RWPE1 (cell line): ENCODE data around the gene TADA3.
A peak's percentile ranks its signal among the peaks of the same experiment; 100 is the strongest.

Experiments used
- CTCF ChIA-PET: fragments of 350-600 bp; sonication (Branson Sonifier 250); formaldehyde crosslinking; extraction: SDS; loops from one replicate; lab custom pipeline; 2021; lab: Yijun Ruan, JAX
- POLR2A ChIA-PET: fragments of 400-600 bp; formaldehyde crosslinking; extraction: SDS; loops from one replicate; lab custom pipeline; 2020; ENCODE audit warnings: antibody characterized with exemption; ENCODE audit not compliant: low non-redundant PET; lab: Yijun Ruan, JAX
- DNase-seq: peaks from one replicate; pipeline ENCODE4 v3.0.0; 2012; ENCODE audit warnings: low spot score
- H3K27ac ChIP-seq: fragments of 450-650 bp; 2 replicates; pipeline ENCODE4 v1.5.1; 2017
- TF ChIP-seq, protein P1 (sequence below): fragments of 450-650 bp; conservative IDR thresholded peaks from 2 replicates; pipeline ENCODE4 v1.5.1; 2017; ENCODE audit warnings: low read depth, mild to moderate bottlenecking

TADA3 gene

DNA sequence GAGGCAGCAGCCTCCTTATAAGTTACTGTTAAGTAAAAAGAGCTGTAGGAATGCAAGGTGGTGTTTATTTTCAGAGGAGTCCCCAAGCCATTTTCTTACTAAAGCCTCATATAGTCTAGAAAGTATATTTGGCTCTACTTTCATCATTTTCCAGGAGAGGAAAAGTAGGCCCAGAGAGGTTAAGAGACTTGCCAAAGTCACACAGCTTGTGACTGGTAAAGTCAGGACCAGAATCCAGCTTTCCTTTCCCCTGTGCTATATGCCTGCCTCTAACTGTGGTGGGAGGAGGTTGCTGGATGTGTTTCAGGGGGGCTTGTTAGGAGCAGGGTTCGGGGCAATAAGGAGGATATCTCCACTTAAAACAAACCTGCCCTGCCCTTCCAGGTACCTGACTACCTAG lies 49.7 kb downstream of the TADA3 start:
- TF ChIP-seq, protein P1, sequence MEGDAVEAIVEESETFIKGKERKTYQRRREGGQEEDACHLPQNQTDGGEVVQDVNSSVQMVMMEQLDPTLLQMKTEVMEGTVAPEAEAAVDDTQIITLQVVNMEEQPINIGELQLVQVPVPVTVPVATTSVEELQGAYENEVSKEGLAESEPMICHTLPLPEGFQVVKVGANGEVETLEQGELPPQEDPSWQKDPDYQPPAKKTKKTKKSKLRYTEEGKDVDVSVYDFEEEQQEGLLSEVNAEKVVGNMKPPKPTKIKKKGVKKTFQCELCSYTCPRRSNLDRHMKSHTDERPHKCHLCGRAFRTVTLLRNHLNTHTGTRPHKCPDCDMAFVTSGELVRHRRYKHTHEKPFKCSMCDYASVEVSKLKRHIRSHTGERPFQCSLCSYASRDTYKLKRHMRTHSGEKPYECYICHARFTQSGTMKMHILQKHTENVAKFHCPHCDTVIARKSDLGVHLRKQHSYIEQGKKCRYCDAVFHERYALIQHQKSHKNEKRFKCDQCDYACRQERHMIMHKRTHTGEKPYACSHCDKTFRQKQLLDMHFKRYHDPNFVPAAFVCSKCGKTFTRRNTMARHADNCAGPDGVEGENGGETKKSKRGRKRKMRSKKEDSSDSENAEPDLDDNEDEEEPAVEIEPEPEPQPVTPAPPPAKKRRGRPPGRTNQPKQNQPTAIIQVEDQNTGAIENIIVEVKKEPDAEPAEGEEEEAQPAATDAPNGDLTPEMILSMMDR: no peak
- ChIA-PET CTCF (no interaction called here), POLR2A (no interaction called here)
- DNase-seq: no peak
- H3K27ac ChIP-seq: no peak overlapping the region

DNA sequence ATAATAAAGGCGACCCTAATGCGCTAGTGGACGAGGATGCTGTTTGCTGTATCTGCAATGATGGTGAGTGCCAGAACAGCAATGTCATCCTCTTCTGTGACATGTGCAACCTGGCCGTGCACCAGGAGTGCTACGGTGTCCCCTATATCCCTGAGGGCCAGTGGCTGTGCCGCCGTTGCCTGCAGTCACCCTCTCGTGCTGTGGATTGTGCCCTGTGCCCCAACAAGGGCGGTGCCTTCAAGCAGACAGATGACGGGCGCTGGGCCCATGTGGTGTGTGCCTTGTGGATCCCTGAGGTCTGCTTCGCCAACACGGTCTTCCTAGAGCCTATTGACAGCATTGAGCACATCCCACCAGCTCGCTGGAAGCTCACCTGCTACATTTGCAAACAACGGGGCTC lies 53.1 kb downstream of the TADA3 start:
- no peak overlapping the region for H3K27ac ChIP-seq
- TF ChIP-seq, protein P1: no peak
- CTCF ChIA-PET: no interaction called here
- DNase-seq: no peak
- POLR2A ChIA-PET: no interaction called here

DNA sequence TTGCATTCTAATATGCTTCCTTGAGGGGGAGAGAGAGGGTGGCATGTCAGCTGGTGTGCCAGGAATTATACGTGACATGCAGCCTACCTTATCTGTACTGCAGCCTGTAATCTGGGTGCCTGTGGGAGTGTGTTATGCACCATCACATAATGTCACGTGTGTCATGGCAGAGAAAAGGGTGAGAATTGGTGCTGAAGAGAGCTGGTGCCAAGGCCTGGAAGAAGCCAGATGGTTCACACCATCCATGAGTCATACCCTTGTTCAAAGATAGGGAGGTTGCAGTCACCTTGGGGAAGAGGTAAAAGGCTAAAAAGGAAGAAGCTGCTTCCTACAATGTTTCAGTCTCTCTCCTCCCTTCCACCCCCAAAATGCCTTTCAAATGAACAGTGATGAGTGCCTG lies 55.4 kb downstream of the TADA3 start:
- TF ChIP-seq, protein P1: no peak
- H3K27ac ChIP-seq: no peak overlapping the region
- no peak for DNase-seq
- CTCF ChIA-PET: no interaction called here
- POLR2A ChIA-PET: no interaction called here

DNA sequence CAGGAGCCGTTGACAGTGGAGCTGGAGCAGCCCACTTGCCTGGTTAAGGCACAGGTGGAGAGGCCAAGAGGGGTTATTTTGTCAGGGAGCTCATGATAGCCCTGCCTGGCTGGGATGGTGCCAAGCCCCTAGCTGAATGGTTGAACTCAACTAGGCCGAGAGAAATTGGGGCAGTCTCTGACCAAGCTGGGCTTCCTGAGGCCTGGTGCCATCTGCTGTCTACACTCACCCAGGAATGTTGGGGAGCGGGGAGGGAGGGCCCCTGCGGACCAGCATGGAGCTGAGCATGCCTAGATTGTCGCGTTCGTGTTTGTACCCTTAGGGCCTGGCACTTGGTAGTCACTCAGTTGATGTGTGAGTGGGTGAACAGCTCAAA lies 59.5 kb downstream of the TADA3 start:
- peak overlapping the region; percentile 97 for H3K27ac ChIP-seq
- peak; percentile 21 for DNase-seq
- TF ChIP-seq, protein P1: no peak
- ChIA-PET CTCF (interaction anchor here (0.6 to 1.4 kb wide), 3 partner anchors 17 to 74 kb away, joined by 3 to 6 read pairs (median 5); no protein-coding TSS in a partner anchor), POLR2A (interaction anchor here (0.6 kb wide), 1 partner anchor 42 kb away, joined by 4 read pairs; no protein-coding TSS in a partner anchor)

DNA sequence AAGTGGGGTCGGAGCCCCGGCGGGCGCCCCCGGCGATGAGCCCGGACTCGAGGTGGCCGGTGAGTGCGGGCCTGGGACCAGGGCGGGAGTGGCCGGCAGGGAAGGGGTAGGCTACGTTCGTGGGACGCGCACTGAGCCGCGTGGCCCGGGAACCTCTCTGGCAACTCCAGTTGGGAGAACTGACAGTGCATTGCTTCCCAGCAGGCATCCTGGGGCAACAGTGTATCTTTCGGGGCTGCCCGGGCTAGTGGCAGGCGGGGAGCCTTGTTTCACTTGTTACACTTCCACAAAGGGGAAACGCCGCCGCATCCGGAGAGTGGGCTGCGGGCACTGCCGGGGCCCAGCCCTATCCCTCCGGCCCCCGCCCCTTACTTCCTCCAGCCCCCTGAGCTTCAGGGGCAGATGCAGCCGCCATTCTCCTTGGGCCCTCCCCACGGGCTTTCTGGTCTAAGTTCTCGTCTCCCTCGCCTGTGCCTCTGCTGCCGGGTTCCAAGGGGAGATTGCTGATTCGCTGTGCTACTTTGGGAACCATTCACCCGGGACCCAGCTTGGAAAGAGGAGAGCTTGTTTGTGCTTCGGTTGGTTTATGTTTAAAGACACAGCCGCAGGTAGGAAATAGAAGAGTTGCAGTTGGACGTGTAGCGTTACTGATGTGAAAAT lies 60.1 kb downstream of the TADA3 start:
- ChIA-PET POLR2A (interaction anchor here (0.6 kb wide), 1 partner anchor 41 kb away, joined by 4 read pairs; no protein-coding TSS in a partner anchor), CTCF (interaction anchor here (1.2 to 1.4 kb wide), 2 partner anchors 16 to 17 kb away, joined by 5 to 6 read pairs; no protein-coding TSS in a partner anchor)
- H3K27ac ChIP-seq: peak overlapping the region; percentile 97
- DNase-seq: peak; percentile 20
- TF ChIP-seq, protein P1: no peak

DNA sequence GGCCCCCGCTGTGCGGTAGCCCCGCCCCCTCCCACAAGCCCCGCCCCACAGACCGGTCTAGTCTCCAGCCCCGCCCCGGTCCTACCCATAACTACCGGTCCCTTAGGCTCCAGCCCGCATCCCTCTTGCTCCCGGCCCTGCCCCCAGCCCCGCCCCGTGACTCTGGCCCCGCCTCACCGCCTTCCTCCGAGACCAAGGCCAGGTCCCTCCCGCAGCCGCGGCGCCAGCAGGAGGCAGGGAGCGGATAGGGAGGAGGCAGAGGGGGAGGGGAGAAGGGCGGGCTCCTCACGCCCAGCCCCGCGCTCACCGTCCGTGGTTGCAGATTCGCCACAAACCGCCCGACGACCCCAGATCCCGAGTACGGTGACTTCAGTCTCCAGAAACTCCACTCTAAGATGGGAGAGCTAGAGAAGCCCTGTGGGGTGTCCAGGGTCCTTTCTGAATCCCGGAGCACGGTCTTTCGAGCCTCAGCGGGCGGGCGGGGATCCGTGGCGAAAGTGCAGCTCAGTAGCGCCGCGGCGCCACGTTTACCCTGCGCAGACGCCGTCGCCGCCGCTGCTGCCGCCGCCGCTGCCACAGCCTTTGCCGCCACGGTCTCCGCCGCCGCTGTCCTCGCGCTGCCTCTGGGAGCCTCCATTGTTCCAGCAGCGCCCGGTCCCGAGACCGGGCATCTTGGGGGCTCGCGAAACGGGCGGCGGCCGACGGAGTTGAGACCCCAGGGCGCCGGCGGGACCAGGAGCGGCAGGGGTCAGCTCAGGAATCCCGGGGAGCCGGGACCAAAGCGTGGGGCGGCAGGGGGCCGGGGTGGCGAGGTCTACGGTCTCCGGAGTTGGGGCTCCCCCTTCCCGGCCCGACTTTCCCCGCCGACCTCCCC lies 60.8 kb downstream of the TADA3 start, which contains the start of gene BRPF1:
BRPF1 (plus strand) TSS at position 530 of the 874 bp plus-strand sequence. CDS start 2,406 bp downstream, outside the sequence.
- ChIA-PET CTCF (no interaction called here), POLR2A (no interaction called here)
- TF ChIP-seq, protein P1: no peak
- DNase-seq: peak; percentile 98
- peak within 1 kb of the TSS; percentile 97 for H3K27ac ChIP-seq
